Measurements from ENCODE around the gene CDC42BPG.

GRCh38 chr11:64861227-64861975 is 16.9 kb upstream of the CDC42BPG start:
- no peak for TF ChIP-seq POLR2A (IDR thresholded peaks at IDR 0.05)
- TF ChIP-seq, protein P1, sequence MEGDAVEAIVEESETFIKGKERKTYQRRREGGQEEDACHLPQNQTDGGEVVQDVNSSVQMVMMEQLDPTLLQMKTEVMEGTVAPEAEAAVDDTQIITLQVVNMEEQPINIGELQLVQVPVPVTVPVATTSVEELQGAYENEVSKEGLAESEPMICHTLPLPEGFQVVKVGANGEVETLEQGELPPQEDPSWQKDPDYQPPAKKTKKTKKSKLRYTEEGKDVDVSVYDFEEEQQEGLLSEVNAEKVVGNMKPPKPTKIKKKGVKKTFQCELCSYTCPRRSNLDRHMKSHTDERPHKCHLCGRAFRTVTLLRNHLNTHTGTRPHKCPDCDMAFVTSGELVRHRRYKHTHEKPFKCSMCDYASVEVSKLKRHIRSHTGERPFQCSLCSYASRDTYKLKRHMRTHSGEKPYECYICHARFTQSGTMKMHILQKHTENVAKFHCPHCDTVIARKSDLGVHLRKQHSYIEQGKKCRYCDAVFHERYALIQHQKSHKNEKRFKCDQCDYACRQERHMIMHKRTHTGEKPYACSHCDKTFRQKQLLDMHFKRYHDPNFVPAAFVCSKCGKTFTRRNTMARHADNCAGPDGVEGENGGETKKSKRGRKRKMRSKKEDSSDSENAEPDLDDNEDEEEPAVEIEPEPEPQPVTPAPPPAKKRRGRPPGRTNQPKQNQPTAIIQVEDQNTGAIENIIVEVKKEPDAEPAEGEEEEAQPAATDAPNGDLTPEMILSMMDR (IDR thresholded peaks at IDR 0.05), result no peak
